Amniotic epithelial cell (primary cell): ENCODE data around the gene MACROD2.
A peak's percentile ranks its signal among the peaks of the same experiment; 100 is the strongest.
"Not testable (repeated sequence)": the region's sequence is repeated elsewhere in the genome, so short reads cannot be mapped to it uniquely, and the experiment has no call there.

ENCODE experiments used
- DNase-seq: peaks from one replicate; pipeline ENCODE4 v3.0.0-alpha.2; 2010; ENCODE audit warnings: low read depth

MACROD2 gene

GRCh38 chr20:14916360-14916920 is 921.1 kb downstream of the MACROD2 start:
- DNase-seq = peak; percentile 27

- no peak for DNase-seq
Observed at GRCh38 chr20:14918281-14918680, 923.0 kb downstream of the MACROD2 start.

GRCh38 chr20:14918976-14919375 is 923.7 kb downstream of the MACROD2 start:
- DNase-seq = no peak

GRCh38 chr20:14919501-14920081 is 924.3 kb downstream of the MACROD2 start:
- DNase-seq = no peak

GRCh38 chr20:14921513-14921912 is 926.2 kb downstream of the MACROD2 start:
- DNase-seq = no peak

GRCh38 chr20:14922503-14923267 is 927.4 kb downstream of the MACROD2 start:
- no peak for DNase-seq

- no peak for DNase-seq
Observed at GRCh38 chr20:14924433-14924832, 929.1 kb downstream of the MACROD2 start.

GRCh38 chr20:14925300-14925699 is 930.0 kb downstream of the MACROD2 start:
- no peak for DNase-seq

GRCh38 chr20:14926436-14926835 is 931.1 kb downstream of the MACROD2 start:
- DNase-seq = not testable (repeated sequence)

- no peak for DNase-seq
Observed at GRCh38 chr20:14928083-14928482, 932.8 kb downstream of the MACROD2 start.

GRCh38 chr20:14929388-14929787 is 934.1 kb downstream of the MACROD2 start:
- no peak for DNase-seq

- no peak for DNase-seq
Observed at GRCh38 chr20:14932040-14932439, 936.7 kb downstream of the MACROD2 start.

GRCh38 chr20:14935285-14935684 is 940.0 kb downstream of the MACROD2 start:
- no peak for DNase-seq

GRCh38 chr20:14937021-14937420 is 941.7 kb downstream of the MACROD2 start:
- no peak for DNase-seq

GRCh38 chr20:14937846-14938245 is 942.5 kb downstream of the MACROD2 start:
- DNase-seq = no peak

- DNase-seq = no peak
Observed at GRCh38 chr20:14947536-14947935, 952.2 kb downstream of the MACROD2 start.

GRCh38 chr20:14947946-14948345 is 952.6 kb downstream of the MACROD2 start:
- no peak for DNase-seq

GRCh38 chr20:14948416-14948815 is 953.1 kb downstream of the MACROD2 start:
- peak; percentile 12 for DNase-seq

- no peak for DNase-seq
Observed at GRCh38 chr20:14950633-14951032, 955.3 kb downstream of the MACROD2 start.

GRCh38 chr20:14951105-14951504 is 955.8 kb downstream of the MACROD2 start:
- peak; percentile 19 for DNase-seq

- DNase-seq = peak; percentile 84
Observed at GRCh38 chr20:14951707-14952418, 956.5 kb downstream of the MACROD2 start.

- no peak for DNase-seq
Observed at GRCh38 chr20:14953736-14954135, 958.4 kb downstream of the MACROD2 start.

- peak; percentile 57 for DNase-seq
Observed at GRCh38 chr20:14955399-14955798, 960.1 kb downstream of the MACROD2 start.
